ENCODE results near the gene MRPL20.

MRPL20 gene

GRCh38 chr1:1359664-1360468 lies 47.2 kb downstream of the MRPL20 start:
- DNase-seq, result no peak

GRCh38 chr1:1359308-1359663 lies 47.8 kb downstream of the MRPL20 start:
- no peak for DNase-seq

- DNase-seq, result no peak
Observed at GRCh38 chr1:1358433-1359271, 48.4 kb downstream of the MRPL20 start, which contains the start of gene MXRA8. MXRA8 (minus strand) TSS chr1:1358555; CDS start chr1:1358504, 51 bp downstream.

GRCh38 chr1:1357871-1358432 lies 49.1 kb downstream of the MRPL20 start:
- DNase-seq, result no peak

GRCh38 chr1:1356796-1357401 lies 50.2 kb downstream of the MRPL20 start:
- DNase-seq, result no peak

GRCh38 chr1:1356166-1356795 lies 50.8 kb downstream of the MRPL20 start:
- DNase-seq, result no peak

GRCh38 chr1:1355416-1355815 lies 51.7 kb downstream of the MRPL20 start:
- DNase-seq, result no peak

GRCh38 chr1:1354271-1355247 lies 52.5 kb downstream of the MRPL20 start:
- DNase-seq, result no peak

- DNase-seq, result no peak
Observed at GRCh38 chr1:1353389-1354151, 53.5 kb downstream of the MRPL20 start.

GRCh38 chr1:1352786-1353388 lies 54.2 kb downstream of the MRPL20 start:
- DNase-seq, result no peak

All from activated CD4-positive, alpha-beta T cell treated with anti-CD3 and anti-CD28 coated beads, Interleukin-2, Interleukin-6, amounts not matched to agents 100 ng/mL and 50 ng/mL, durations not matched to agents 16 hours and 8 hours (primary cell).